PC-3 (cell line): Measurements from ENCODE around the gene SLC35F1. TPM values are rescaled to one million over a fixed set of nuclear protein-coding genes. Genes with fewer than 3 reads are reported as not detected.

Source experiments
- ATAC-seq: fragments of 200-7000 bp; cut with Tn5 transposase; 2 replicates; pipeline ENCODE4 v1.9.1; 2020; ENCODE audit warnings: mild to moderate bottlenecking, moderate library complexity
- BruUV-seq: library from RNA; stranded (reverse); fragments of 400-500 nt; replicated peaks from 2 replicates; lab custom pipeline; 2021; lab: Mats Ljungman, UMichigan
- CTCF ChIA-PET: fragments of 300-600 bp; sonication (Branson Sonifier 250); formaldehyde crosslinking; loops from one replicate; lab custom pipeline; 2022; ENCODE audit warnings: antibody characterized with exemption; lab: Charles Lee
- POLR2A ChIA-PET: fragments of 300-600 bp; sonication (Branson Sonifier 250); formaldehyde crosslinking; loops from one replicate; lab custom pipeline; 2022; ENCODE audit warnings: antibody characterized with exemption; ENCODE audit not compliant: unreplicated experiment; lab: Charles Lee
- DNase-seq: peaks from one replicate; pipeline ENCODE4 v3.0.0-alpha.2; 2015
- H2AFZ ChIP-seq: fragments of 300-600 bp; sonication (generic); 2 replicates; pipeline ENCODE4 v1.6.0; 2016; ENCODE audit warnings: antibody characterized with exemption, low read length
- H3F3A ChIP-seq: fragments of 300-600 bp; sonication (generic); one replicate; pipeline ENCODE4 v1.6.0; 2017; ENCODE audit warnings: antibody characterized with exemption, low read length, control low read depth, mild to moderate bottlenecking; ENCODE audit not compliant: unreplicated experiment
- H3K27ac ChIP-seq: fragments of 300-600 bp; sonication (generic); 2 replicates; pipeline ENCODE4 v1.5.1; 2016; ENCODE audit warnings: mild to moderate bottlenecking, low read length
- H3K27me3 ChIP-seq: fragments of 300-600 bp; sonication (generic); 2 replicates; pipeline ENCODE4 v1.6.1; 2016; ENCODE audit warnings: low read length, mixed read lengths
- H3K36me3 ChIP-seq: fragments of 300-600 bp; sonication (generic); 2 replicates; pipeline ENCODE4 v1.6.1; 2016; ENCODE audit warnings: low read depth, mixed run types, low read length, mixed read lengths
- H3K4me1 ChIP-seq: fragments of 300-600 bp; sonication (generic); 2 replicates; pipeline ENCODE4 v1.5.1; 2016; ENCODE audit warnings: low read length; ENCODE audit not compliant: insufficient read depth
- H3K4me2 ChIP-seq: fragments of 300-600 bp; sonication (generic); 2 replicates; pipeline ENCODE4 v1.6.0; 2016; ENCODE audit warnings: low read length
- H3K4me3 ChIP-seq: fragments of 300-600 bp; sonication (generic); 2 replicates; pipeline ENCODE4 v1.5.1; 2016; ENCODE audit warnings: mild to moderate bottlenecking, low read length, mixed read lengths
- H3K79me2 ChIP-seq: fragments of 300-600 bp; sonication (generic); 2 replicates; pipeline ENCODE4 v1.6.1; 2017; ENCODE audit warnings: low read length, mixed read lengths
- H3K9ac ChIP-seq: fragments of 300-600 bp; sonication (generic); 2 replicates; pipeline ENCODE4 v1.6.0; 2016; ENCODE audit warnings: mild to moderate bottlenecking, low read length
- H3K9me2 ChIP-seq: fragments of 300-600 bp; sonication (generic); replicated peaks from 2 replicates; pipeline ENCODE4 v1.6.1; 2016; ENCODE audit warnings: mixed run types, low read length, mixed read lengths
- H3K9me3 ChIP-seq: fragments of 300-600 bp; sonication (generic); 2 replicates; pipeline ENCODE4 v1.6.1; 2016; ENCODE audit warnings: low read length, mixed read lengths
- H4K20me1 ChIP-seq: fragments of 300-600 bp; sonication (generic); 2 replicates; pipeline ENCODE4 v1.6.1; 2016; ENCODE audit warnings: low read length, mixed read lengths
- CTCF ChIP-seq: fragments of 300-600 bp; sonication (generic); conservative IDR thresholded peaks from 2 replicates; pipeline ENCODE4 v1.5.1; 2017; ENCODE audit warnings: antibody characterized with exemption, low read depth, mild to moderate bottlenecking, low read length
- EZH2 ChIP-seq: fragments of 300-600 bp; sonication (generic); IDR thresholded peaks from one replicate; pipeline ENCODE4 v1.6.1; 2017; ENCODE audit warnings: antibody characterized with exemption, mild to moderate bottlenecking, low read length; ENCODE audit not compliant: unreplicated experiment
- EZH2phosphoT487 ChIP-seq: fragments of 300-600 bp; sonication (generic); IDR thresholded peaks from 2 replicates; pipeline ENCODE4 v1.6.1; 2018; ENCODE audit warnings: mild to moderate bottlenecking, antibody characterized with exemption, low read length, borderline replicate concordance
- intact Hi-C: fragments of 100-400 bp; cut with micrococcal nuclease; formaldehyde crosslinking; loops from 2 replicates; pipeline ENCODE4 v1.9.0; 2023
- total RNA-seq: library from RNA; depleted of rRNA; stranded (reverse); fragments of >200 nt; gene quantifications from 2 replicates; pipeline ENCODE4 v1.2.3, GENCODE V29; 2014

The SLC35F1 gene
- total RNA-seq, 1 experiment from 2014 or later = not detected

DNA sequence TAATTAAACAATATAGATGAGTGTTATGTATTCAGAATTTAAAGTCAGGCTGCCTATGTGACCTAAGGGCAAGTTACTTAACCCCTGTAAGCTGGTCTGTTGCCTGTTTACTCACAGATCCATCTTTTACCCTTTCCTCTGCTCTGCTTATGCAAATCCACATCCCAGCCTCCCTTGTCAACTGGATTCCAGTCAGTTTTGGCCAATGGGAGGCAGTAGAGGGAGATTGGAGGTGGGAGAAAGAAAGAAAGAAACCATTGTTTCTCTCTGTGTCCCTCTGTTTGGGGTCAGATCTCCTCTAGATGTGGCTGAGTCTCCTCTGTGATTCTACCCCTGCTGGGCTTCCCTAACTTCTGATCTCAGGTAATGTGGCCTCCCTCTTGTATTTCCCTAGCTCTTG, 374.2 kb downstream of the SLC35F1 start:
- no peak overlapping the region for H3K9ac ChIP-seq
- H3K9me3 ChIP-seq = no peaks in the 10 kb centered on the region
- BruUV-seq = no TSS peak
- no peaks in the 10 kb centered on the region for H3K36me3 ChIP-seq
- no peak overlapping the region for H3K4me2 ChIP-seq
- no peaks in the 10 kb centered on the region for H4K20me1 ChIP-seq
- no peak overlapping the region for H3K4me3 ChIP-seq
- ChIA-PET CTCF (no interaction called here), POLR2A (no interaction called here)
- H3K27ac ChIP-seq = no peak overlapping the region
- no peaks in the 10 kb centered on the region for H3K4me1 ChIP-seq
- TF ChIP-seq CTCF (0 out of 2 replicates have a peak, but pooled peaks have one; percentile 17), EZH2phosphoT487 (no peak), EZH2 (no peak)
- no peak for ATAC-seq
- intact Hi-C loops = loop anchor here (5.0 kb wide), 2 partner anchors 496 to 521 kb away; no protein-coding TSS in a partner anchor
- DNase-seq = no peak
- no peaks in the 10 kb centered on the region for H3K79me2 ChIP-seq
- H3K9me2 ChIP-seq = no peaks in the 10 kb centered on the region
- H3K27me3 ChIP-seq = 0 out of 2 replicates have a peak, but pooled peaks cover 5% of the 10 kb centered on the region
- H2AFZ ChIP-seq = no peak overlapping the region
- no peaks in the 10 kb centered on the region for H3F3A ChIP-seq

DNA sequence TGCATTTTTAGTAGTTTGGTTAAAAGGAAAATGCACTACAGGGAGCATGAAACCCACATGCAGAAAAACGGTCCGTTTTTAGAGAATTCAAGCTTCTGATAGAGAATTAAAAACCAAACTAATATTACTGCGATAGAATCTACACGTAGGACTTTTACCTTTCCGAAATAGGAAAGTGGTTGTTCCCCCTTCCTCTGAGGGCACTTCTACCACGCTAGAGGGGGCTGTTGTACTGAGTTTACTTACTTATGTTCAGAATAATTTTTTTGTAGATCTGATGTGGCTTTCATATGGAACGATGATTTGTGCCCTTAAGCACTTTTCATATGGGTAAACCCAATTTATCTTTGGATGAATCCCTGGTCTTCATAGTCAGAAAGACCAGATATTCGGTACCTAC, 376.7 kb downstream of the SLC35F1 start:
- Histone ChIP-seq H3K4me3 (no peak overlapping the region), H3K4me2 (peak overlapping the region; percentile 57), H3K9me3 (no peaks in the 10 kb centered on the region), H3F3A (no peaks in the 10 kb centered on the region), H3K9me2 (no peaks in the 10 kb centered on the region), H3K79me2 (no peaks in the 10 kb centered on the region), H3K27ac (no peak overlapping the region), H3K4me1 (no peaks in the 10 kb centered on the region), H4K20me1 (no peaks in the 10 kb centered on the region), H3K27me3 (no peaks in the 10 kb centered on the region), H3K9ac (no peak overlapping the region), H3K36me3 (no peaks in the 10 kb centered on the region), H2AFZ (no peak overlapping the region)
- DNase-seq (peak; percentile 71), ATAC-seq (peak; percentile 77)
- TF ChIP-seq EZH2phosphoT487 = no peak
- TF ChIP-seq CTCF = peak; percentile 84
- ChIA-PET CTCF (no interaction called here), POLR2A (no interaction called here)
- BruUV-seq = no TSS peak
- intact Hi-C loops = loop anchor here (1.0 to 5.0 kb wide), 4 partner anchors 226 to 519 kb away; no protein-coding TSS in a partner anchor

DNA sequence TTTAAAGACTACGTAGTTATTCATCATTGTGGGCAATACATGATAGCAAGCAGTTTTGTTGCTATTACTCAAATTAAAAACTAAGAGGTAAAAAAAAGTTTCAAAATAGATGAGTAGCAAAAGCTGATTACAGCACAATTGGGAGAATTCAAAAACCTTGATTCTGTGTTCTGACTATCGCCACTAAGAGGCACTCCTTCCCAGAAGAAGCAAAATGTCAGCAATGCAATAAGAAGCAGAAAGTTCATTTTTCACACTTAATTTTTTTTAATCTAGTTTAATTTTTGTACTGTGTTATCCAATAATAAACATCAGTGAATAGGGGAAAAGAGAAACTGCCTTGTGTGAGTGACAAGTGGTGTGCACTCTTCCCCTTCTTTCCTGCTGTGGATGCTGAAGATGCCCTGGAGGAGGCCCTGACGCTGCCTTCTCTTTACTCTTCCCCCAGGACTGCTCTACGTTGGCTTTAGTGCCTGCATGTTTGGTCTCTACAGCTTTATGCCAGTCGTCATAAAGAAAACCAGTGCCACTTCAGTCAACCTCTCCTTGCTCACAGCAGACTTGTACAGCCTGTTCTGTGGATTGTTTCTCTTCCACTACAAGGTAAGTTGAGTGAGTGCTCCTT, 377.8 kb downstream of the SLC35F1 start:
- Histone ChIP-seq H3K79me2 (no peaks in the 10 kb centered on the region), H3K4me1 (no peaks in the 10 kb centered on the region), H3K9me2 (no peaks in the 10 kb centered on the region), H3K4me3 (no peak overlapping the region), H3F3A (no peaks in the 10 kb centered on the region), H3K36me3 (no peaks in the 10 kb centered on the region), H3K27ac (no peak overlapping the region), H4K20me1 (no peaks in the 10 kb centered on the region), H3K9ac (no peak overlapping the region), H3K9me3 (no peaks in the 10 kb centered on the region), H2AFZ (no peak overlapping the region), H3K27me3 (no peaks in the 10 kb centered on the region), H3K4me2 (no peak overlapping the region)
- TF ChIP-seq EZH2 (no peak), CTCF (peak; percentile 52; the same call in 1 of the 2 replicates), EZH2phosphoT487 (no peak)
- DNase-seq (peak; percentile 10), ATAC-seq (no peak)
- no TSS peak for BruUV-seq
- POLR2A ChIA-PET = no interaction called here
- CTCF ChIA-PET = no interaction called here
- intact Hi-C loops = loop anchor here (1.0 to 5.0 kb wide), 4 partner anchors 224 to 517 kb away; no protein-coding TSS in a partner anchor
